HEK293T (cell line): ENCODE results near the gene ASTL.

Source experiments
- ARNT ChIP-seq: fragments of 450-650 bp; IDR thresholded peaks from 2 replicates; pipeline ENCODE4 v1.6.1; 2017; ENCODE audit warnings: mild to moderate bottlenecking
- FOXA1 ChIP-seq: fragments of 450-650 bp; IDR thresholded peaks from 2 replicates; pipeline ENCODE4 v1.6.1; 2016; ENCODE audit warnings: mild to moderate bottlenecking
- HDGF ChIP-seq: fragments of 450-650 bp; IDR thresholded peaks from 2 replicates; pipeline ENCODE4 v1.6.1; 2017; ENCODE audit warnings: antibody characterized with exemption, borderline replicate concordance
- SUZ12 ChIP-seq: fragments of 450-650 bp; IDR thresholded peaks from 2 replicates; pipeline ENCODE4 v1.6.1; 2016; ENCODE audit warnings: mild to moderate bottlenecking

- TF ChIP-seq ARNT (no peak), HDGF (no peak), SUZ12 (no peak), FOXA1 (no peak)
Observed at GRCh38 chr2:96148410-96149217, 10.3 kb upstream of the ASTL start.
